ENCODE measurements around the gene RBM15. TPM values are rescaled to one million over a fixed set of nuclear protein-coding genes. Genes with fewer than 3 reads are reported as not detected.

Gene RBM15
- total RNA-seq, 1 donor from 2014 or later: 19.0 TPM

DNA sequence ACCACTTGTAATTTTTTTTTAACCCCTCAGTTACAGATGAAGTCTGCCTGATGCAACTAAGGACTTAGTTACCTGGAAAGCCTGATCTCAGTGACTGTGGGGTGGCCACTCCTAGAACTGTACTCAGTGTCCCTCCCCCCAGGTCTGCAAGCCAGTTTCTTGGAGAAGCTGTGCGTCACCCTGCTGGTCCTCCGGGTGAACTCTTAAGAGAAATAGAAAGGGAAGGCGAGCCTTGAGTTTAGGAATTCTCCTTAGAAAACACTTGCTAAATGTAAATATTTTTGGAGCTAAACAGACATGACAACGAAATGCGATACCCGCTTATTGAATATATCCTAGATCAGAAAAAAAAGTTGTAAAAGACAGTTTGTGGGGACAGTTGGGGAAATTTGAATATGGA lies 50.9 kb downstream of the RBM15 start:
- TF ChIP-seq, protein P1, sequence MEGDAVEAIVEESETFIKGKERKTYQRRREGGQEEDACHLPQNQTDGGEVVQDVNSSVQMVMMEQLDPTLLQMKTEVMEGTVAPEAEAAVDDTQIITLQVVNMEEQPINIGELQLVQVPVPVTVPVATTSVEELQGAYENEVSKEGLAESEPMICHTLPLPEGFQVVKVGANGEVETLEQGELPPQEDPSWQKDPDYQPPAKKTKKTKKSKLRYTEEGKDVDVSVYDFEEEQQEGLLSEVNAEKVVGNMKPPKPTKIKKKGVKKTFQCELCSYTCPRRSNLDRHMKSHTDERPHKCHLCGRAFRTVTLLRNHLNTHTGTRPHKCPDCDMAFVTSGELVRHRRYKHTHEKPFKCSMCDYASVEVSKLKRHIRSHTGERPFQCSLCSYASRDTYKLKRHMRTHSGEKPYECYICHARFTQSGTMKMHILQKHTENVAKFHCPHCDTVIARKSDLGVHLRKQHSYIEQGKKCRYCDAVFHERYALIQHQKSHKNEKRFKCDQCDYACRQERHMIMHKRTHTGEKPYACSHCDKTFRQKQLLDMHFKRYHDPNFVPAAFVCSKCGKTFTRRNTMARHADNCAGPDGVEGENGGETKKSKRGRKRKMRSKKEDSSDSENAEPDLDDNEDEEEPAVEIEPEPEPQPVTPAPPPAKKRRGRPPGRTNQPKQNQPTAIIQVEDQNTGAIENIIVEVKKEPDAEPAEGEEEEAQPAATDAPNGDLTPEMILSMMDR (IDR thresholded peaks at IDR 0.05): peak; percentile 34
- H3K4me3 Mint-ChIP-seq (ENCODE audit: unreplicated experiment): peak overlapping the region; percentile 69
- peak overlapping the region; percentile 93 for H3K27ac Mint-ChIP-seq (ENCODE audit: unreplicated experiment)

DNA sequence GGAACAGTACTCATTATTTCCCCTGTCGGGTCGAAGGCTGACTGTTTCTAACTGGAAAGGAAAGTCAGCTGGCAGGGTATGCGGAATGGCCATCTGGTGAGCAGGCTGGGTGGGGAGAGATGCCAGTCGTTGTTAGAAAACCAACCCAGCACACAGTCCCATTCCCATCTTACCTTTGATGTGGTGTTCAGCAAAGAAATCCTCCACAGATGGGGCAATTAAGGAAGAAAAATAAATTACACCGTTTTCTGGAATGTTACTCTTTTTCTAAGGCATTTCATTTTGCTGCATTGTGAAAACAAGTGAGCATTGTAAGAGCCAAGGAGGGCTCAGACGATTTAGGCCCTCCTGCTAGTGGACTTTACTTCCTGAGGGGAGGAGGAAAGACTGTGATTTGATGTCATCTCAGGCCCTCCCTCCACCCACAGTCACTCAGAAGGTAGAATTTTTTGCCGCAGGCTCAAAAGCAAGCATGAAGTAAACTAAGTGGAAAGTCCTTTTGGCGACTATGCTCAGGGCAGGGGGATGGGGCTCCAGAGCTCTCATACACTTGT lies 51.6 kb downstream of the RBM15 start, which contains the start of gene SLC16A4:
Gene SLC16A4 (minus strand): TSS at position 335 of the 554 bp plus-strand sequence. CDS start 1,703 bp downstream, outside the sequence.
- Mint-ChIP-seq H3K27me3 (ENCODE audit: low read depth) (no peaks in the 10 kb centered on the region), H3K9me3 (ENCODE audit: low read depth) (no peaks in the 10 kb centered on the region), H3K4me3 (ENCODE audit: unreplicated experiment) (peak within 1 kb of the TSS; percentile 69), H3K27ac (ENCODE audit: unreplicated experiment) (peak within 1 kb of the TSS; percentile 93), H3K36me3 (ENCODE audit: low read depth) (peaks cover 9% of the 10 kb centered on the region), H3K4me1 (ENCODE audit: low read depth) (peaks cover 45% of the 10 kb centered on the region)
- TF ChIP-seq, protein P1 (IDR thresholded peaks at IDR 0.05): no peak
- DNase-seq (ENCODE audit: low spot score): no peak

More for the DNA sequence above, 50.9 kb downstream of the RBM15 start:
- H3K4me1 Mint-ChIP-seq (ENCODE audit: low read depth): peaks cover 45% of the 10 kb centered on the region
- no peaks in the 10 kb centered on the region for H3K9me3 Mint-ChIP-seq (ENCODE audit: low read depth)
- H3K36me3 Mint-ChIP-seq (ENCODE audit: low read depth): peaks cover 2% of the 10 kb centered on the region
- no peaks in the 10 kb centered on the region for H3K27me3 Mint-ChIP-seq (ENCODE audit: low read depth)
- no peak for DNase-seq (ENCODE audit: low spot score)

DNA sequence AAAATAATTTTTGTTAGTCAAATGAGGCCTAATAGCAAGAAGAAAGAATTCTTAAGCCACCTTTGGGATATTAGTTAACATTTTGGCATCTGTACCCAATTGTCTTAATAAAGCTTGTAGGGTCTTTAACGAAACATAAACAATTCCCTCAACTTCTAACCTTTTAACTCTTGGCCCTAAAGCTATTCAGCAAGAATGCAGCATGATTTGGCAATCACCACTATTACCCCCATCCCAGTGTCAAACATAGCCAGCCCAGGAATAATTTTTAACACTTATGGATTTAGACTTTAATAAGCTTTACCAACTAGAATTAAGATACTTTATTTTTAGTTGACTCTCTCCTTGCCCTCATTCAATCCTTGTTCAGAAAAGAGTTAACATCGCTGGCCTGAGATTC lies 54.1 kb downstream of the RBM15 start:
- Mint-ChIP-seq H3K4me1 (ENCODE audit: low read depth) (peaks cover 45% of the 10 kb centered on the region), H3K36me3 (ENCODE audit: low read depth) (peaks cover 11% of the 10 kb centered on the region), H3K27ac (ENCODE audit: unreplicated experiment) (peak overlapping the region; percentile 75), H3K9me3 (ENCODE audit: low read depth) (no peaks in the 10 kb centered on the region), H3K27me3 (ENCODE audit: low read depth) (no peaks in the 10 kb centered on the region), H3K4me3 (ENCODE audit: unreplicated experiment) (no peak overlapping the region)
- TF ChIP-seq, protein P1 (IDR thresholded peaks at IDR 0.05): no peak
- DNase-seq (ENCODE audit: low spot score): no peak

DNA sequence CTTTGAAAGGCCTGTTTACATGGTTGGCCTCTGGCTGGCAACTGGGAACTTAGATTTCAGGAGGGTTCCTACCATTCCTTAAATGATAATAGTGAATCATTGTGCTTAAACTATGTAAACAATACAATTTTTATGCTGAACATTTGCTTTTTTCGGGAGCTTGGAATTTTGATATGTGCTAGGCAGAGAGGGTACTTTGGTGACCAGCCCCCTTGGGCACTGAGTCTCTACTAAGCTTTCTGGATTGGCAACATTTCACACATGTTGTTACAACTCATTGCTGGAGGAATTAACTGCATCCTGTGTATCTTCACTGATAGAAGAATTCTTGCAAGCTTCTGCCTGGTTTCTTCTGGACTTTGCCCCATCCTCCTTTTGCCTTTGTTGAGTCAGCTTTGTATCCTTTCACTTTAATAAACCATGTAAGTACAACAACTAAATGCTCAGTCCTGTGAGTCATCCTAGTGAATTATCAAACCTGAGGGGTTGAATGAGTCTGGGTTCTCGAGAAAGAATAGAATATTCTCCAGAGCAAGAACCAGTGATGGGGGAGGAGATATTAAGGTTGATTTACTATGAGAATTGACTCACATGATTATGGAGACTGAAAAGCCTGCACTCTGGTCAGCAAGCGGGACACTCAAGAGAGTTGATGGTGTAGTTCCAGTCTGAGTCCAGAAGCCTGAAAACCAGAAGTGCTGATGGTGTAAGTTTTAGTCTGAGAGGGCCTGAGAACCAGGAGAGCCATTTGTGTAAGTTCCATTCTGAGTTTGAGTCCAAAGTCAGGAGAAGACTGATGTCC lies 54.7 kb downstream of the RBM15 start:
- Mint-ChIP-seq H3K9me3 (ENCODE audit: low read depth) (no peaks in the 10 kb centered on the region), H3K4me3 (ENCODE audit: unreplicated experiment) (no peak overlapping the region), H3K36me3 (ENCODE audit: low read depth) (peaks cover 12% of the 10 kb centered on the region), H3K27ac (ENCODE audit: unreplicated experiment) (peak overlapping the region; percentile 75), H3K4me1 (ENCODE audit: low read depth) (peaks cover 45% of the 10 kb centered on the region), H3K27me3 (ENCODE audit: low read depth) (no peaks in the 10 kb centered on the region)
- TF ChIP-seq, protein P1 (IDR thresholded peaks at IDR 0.05): no peak
- DNase-seq (ENCODE audit: low spot score): no peak

DNA sequence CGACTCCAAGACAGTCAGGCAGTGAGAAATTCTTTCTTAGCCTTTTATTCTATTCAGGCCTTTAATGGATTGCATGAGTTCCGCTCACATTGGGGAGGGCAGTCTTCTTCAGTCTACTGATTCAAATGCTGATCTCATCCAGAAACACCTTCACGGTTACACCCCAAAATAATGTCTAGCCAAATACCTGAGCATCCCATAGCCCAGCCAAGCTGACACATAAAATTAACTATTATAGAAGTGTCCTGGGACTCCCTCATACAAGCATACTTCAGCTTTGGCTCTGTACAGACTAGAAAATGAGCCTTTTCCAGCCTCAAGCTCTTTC lies 55.3 kb downstream of the RBM15 start:
- TF ChIP-seq, protein P1 (IDR thresholded peaks at IDR 0.05): no peak
- H3K4me1 Mint-ChIP-seq (ENCODE audit: low read depth): peaks cover 41% of the 10 kb centered on the region
- H3K27me3 Mint-ChIP-seq (ENCODE audit: low read depth): no peaks in the 10 kb centered on the region
- H3K4me3 Mint-ChIP-seq (ENCODE audit: unreplicated experiment): no peak overlapping the region
- H3K36me3 Mint-ChIP-seq (ENCODE audit: low read depth): peaks cover 12% of the 10 kb centered on the region
- no peak for DNase-seq (ENCODE audit: low spot score)
- no peaks in the 10 kb centered on the region for H3K9me3 Mint-ChIP-seq (ENCODE audit: low read depth)
- no peak overlapping the region for H3K27ac Mint-ChIP-seq (ENCODE audit: unreplicated experiment)

Other genes with a start within 250 kb of the RBM15 start
- gene UBL4B, start 226.9 kb upstream of the RBM15 start, total RNA-seq: not detected in 3 replicates
- 1.6 to 6.1 TPM (median 2.1 TPM) in 3 replicates for gene SLC6A17, start 188.9 kb upstream of the RBM15 start, total RNA-seq
- gene KCNC4, start 129.1 kb upstream of the RBM15 start, total RNA-seq: 2.7 to 5.2 TPM (median 3.2 TPM) in 3 replicates
- 16.5 to 23.9 TPM (median 17.0 TPM) in 3 replicates for gene SLC16A4, start 51.6 kb downstream of the RBM15 start, total RNA-seq
- 97.1 to 112 TPM (median 104 TPM) in 3 replicates for gene LAMTOR5, start 68.3 kb downstream of the RBM15 start, total RNA-seq
- gene PROK1, start 111.8 kb downstream of the RBM15 start, total RNA-seq: not detected in 3 replicates
- not detected in 3 replicates for gene KCNA10, start 179.8 kb downstream of the RBM15 start, total RNA-seq